Skeletal muscle satellite cell (primary cell): ENCODE measurements around the gene PCBD1.
A peak's percentile ranks its signal among the peaks of the same experiment; 100 is the strongest.

ENCODE experiments used
- H3K27me3 ChIP-seq: 2 replicates; pipeline ENCODE4 v1.7.0; 2013; ENCODE audit warnings: low read length; ENCODE audit not compliant: control insufficient read depth, insufficient read depth
- H3K36me3 ChIP-seq: 2 replicates; pipeline ENCODE4 v1.7.0; 2013; ENCODE audit warnings: mild to moderate bottlenecking, control low read depth, low read length; ENCODE audit not compliant: insufficient read depth
- H3K4me1 ChIP-seq: 2 replicates; pipeline ENCODE4 v1.7.0; 2013; ENCODE audit warnings: low read length; ENCODE audit not compliant: control insufficient read depth, insufficient read depth
- H3K4me2 ChIP-seq: 2 replicates; pipeline ENCODE4 v1.7.0; 2013; ENCODE audit warnings: mild to moderate bottlenecking, low read length
- H3K4me3 ChIP-seq: 2 replicates; pipeline ENCODE4 v1.7.0; 2013; ENCODE audit warnings: low read length
- H3K9ac ChIP-seq: 2 replicates; pipeline ENCODE4 v1.7.0; 2013; ENCODE audit warnings: mild to moderate bottlenecking, low read depth, low read length, moderate library complexity
- H3K9me3 ChIP-seq: replicated peaks from 2 replicates; pipeline ENCODE4 v1.7.0; 2013; ENCODE audit warnings: mild to moderate bottlenecking, control low read depth, low read length

The PCBD1 gene

DNA sequence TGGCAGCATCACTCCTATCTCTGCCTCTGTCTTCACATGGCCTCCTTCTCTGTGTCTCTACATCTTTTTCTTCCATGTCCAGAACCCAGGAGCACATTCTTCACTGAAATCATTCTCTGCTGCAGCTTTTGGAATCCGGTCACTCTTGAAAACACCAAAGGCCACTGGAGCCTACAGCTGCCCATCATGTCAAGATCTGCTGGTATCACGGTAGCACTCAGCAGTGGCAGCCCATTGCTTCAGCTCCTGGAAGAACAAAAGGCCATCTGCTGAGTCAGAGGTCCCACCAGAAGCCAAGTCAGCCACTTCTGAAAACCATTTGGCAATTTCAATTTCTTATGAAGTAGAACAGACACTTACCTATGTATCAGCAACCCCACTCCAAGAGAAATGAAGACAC is 6.1 kb upstream of the PCBD1 start:
- no peak overlapping the region for H3K9ac ChIP-seq
- no peaks in the 10 kb centered on the region for H3K9me3 ChIP-seq
- H3K4me1 ChIP-seq: peaks cover 14% of the 10 kb centered on the region
- no peaks in the 10 kb centered on the region for H3K36me3 ChIP-seq
- peaks cover 9% of the 10 kb centered on the region for H3K27me3 ChIP-seq
- no peak overlapping the region for H3K4me3 ChIP-seq
- H3K4me2 ChIP-seq: no peak overlapping the region

- no peak overlapping the region for H3K4me3 ChIP-seq
- H3K36me3 ChIP-seq: no peaks in the 10 kb centered on the region
- no peaks in the 10 kb centered on the region for H3K9me3 ChIP-seq
- peaks cover 5% of the 10 kb centered on the region for H3K27me3 ChIP-seq
- peaks cover 22% of the 10 kb centered on the region for H3K4me1 ChIP-seq
- H3K9ac ChIP-seq: no peak overlapping the region
- H3K4me2 ChIP-seq: no peak overlapping the region
These were observed 5.1 kb upstream of the PCBD1 start for GRCh38 chr10:70893227-70894006.

GRCh38 chr10:70892631-70893030 is 4.3 kb upstream of the PCBD1 start:
- H3K36me3 ChIP-seq: no peaks in the 10 kb centered on the region
- no peak overlapping the region for H3K4me2 ChIP-seq
- peaks cover 5% of the 10 kb centered on the region for H3K27me3 ChIP-seq
- H3K4me3 ChIP-seq: no peak overlapping the region
- H3K9me3 ChIP-seq: no peaks in the 10 kb centered on the region
- H3K4me1 ChIP-seq: peaks cover 22% of the 10 kb centered on the region
- no peak overlapping the region for H3K9ac ChIP-seq

DNA sequence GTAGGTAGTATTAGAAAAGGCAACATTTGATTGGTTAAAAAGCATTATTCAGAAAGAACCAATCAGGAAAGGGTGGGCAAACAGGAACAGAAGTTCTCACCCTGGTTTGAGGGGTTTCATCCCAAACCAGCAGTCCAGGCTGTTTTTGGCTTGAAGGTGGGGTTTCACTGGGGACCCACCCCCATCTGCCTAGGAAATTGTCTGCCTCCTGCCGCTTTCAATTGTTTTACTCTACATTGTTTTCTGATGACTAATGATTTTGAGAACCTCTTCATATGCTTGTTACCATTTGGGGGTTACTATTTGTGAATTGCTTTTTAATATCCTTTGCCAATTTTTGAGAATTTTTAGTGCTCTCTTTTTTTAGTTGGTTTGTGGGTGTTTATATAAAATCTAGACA is 3.3 kb upstream of the PCBD1 start:
- Histone ChIP-seq H3K27me3 (peaks cover 5% of the 10 kb centered on the region), H3K9me3 (no peaks in the 10 kb centered on the region), H3K4me1 (peaks cover 25% of the 10 kb centered on the region), H3K4me2 (no peak overlapping the region), H3K4me3 (no peak overlapping the region), H3K9ac (no peak overlapping the region), H3K36me3 (no peaks in the 10 kb centered on the region)

GRCh38 chr10:70890917-70891431 is 2.6 kb upstream of the PCBD1 start:
- no peaks in the 10 kb centered on the region for H3K9me3 ChIP-seq
- H3K4me3 ChIP-seq: no peak overlapping the region
- peaks cover 4% of the 10 kb centered on the region for H3K27me3 ChIP-seq
- H3K4me1 ChIP-seq: peaks cover 25% of the 10 kb centered on the region
- no peak overlapping the region for H3K9ac ChIP-seq
- H3K36me3 ChIP-seq: no peaks in the 10 kb centered on the region
- no peak overlapping the region for H3K4me2 ChIP-seq

GRCh38 chr10:70889291-70889690 is 926 bp upstream of the PCBD1 start:
- H3K4me3 ChIP-seq: no peak overlapping the region
- no peaks in the 10 kb centered on the region for H3K27me3 ChIP-seq
- H3K4me1 ChIP-seq: peaks cover 25% of the 10 kb centered on the region
- H3K36me3 ChIP-seq: no peaks in the 10 kb centered on the region
- no peak overlapping the region for H3K4me2 ChIP-seq
- H3K9ac ChIP-seq: no peak overlapping the region
- H3K9me3 ChIP-seq: no peaks in the 10 kb centered on the region

- H3K4me2 ChIP-seq: peak overlapping the region; percentile 90
- H3K4me3 ChIP-seq: peak overlapping the region; percentile 70
- no peaks in the 10 kb centered on the region for H3K9me3 ChIP-seq
- H3K36me3 ChIP-seq: no peaks in the 10 kb centered on the region
- peak overlapping the region; percentile 60 for H3K9ac ChIP-seq
- H3K4me1 ChIP-seq: peaks cover 23% of the 10 kb centered on the region
- H3K27me3 ChIP-seq: no peaks in the 10 kb centered on the region
These were observed 1.3 kb downstream of the PCBD1 start for GRCh38 chr10:70886921-70887665.

GRCh38 chr10:70885931-70886903 is 2.1 kb downstream of the PCBD1 start:
- peaks cover 15% of the 10 kb centered on the region for H3K4me1 ChIP-seq
- no peaks in the 10 kb centered on the region for H3K27me3 ChIP-seq
- no peak overlapping the region for H3K9ac ChIP-seq
- peaks cover 7% of the 10 kb centered on the region for H3K36me3 ChIP-seq
- no peak overlapping the region for H3K4me2 ChIP-seq
- no peaks in the 10 kb centered on the region for H3K9me3 ChIP-seq
- no peak overlapping the region for H3K4me3 ChIP-seq

DNA sequence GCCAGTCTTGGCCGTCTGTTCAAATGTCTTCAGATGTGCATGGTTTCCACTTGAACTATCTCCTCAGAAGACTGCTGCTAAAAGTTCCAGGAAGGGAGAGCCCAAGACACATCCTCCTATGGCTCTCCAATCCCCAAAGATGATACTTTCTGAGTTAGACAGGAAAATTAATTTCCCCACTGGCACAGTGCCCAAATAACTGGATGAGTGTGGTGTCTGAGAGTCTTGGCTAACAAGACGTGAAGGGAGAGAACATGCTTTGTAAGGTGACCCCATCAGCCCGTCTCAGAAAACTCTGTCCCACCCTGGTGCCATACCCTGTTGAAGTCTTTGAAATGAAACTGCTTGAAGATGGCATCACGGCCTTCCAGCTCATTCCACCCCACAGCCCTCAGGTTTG is 2.9 kb downstream of the PCBD1 start:
- Histone ChIP-seq H3K4me1 (peaks cover 11% of the 10 kb centered on the region), H3K4me3 (no peak overlapping the region), H3K9me3 (no peaks in the 10 kb centered on the region), H3K27me3 (no peaks in the 10 kb centered on the region), H3K36me3 (peaks cover 11% of the 10 kb centered on the region), H3K9ac (no peak overlapping the region), H3K4me2 (no peak overlapping the region)

DNA sequence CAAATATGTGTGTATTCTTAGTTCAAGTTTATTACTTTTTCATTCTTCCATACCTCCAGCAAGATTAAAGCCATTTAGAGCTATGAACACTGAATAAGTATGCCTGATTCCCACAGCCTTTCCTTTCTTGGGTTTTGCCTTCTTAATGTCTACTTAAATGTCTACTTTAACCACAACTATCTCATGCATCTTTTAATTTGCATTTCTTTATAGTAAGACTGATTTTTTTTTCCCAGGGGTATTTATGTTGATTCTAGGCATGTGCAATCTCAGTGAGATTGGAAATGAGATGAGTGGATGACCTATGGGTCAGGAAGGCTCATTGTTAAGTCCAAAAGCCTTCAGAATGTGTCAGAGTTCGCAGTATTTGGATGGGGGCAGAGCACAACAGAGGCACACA is 3.6 kb downstream of the PCBD1 start:
- Histone ChIP-seq H3K4me3 (no peak overlapping the region), H3K4me1 (peaks cover 11% of the 10 kb centered on the region), H3K9ac (no peak overlapping the region), H3K4me2 (no peak overlapping the region), H3K9me3 (no peaks in the 10 kb centered on the region), H3K27me3 (no peaks in the 10 kb centered on the region), H3K36me3 (peaks cover 12% of the 10 kb centered on the region)

DNA sequence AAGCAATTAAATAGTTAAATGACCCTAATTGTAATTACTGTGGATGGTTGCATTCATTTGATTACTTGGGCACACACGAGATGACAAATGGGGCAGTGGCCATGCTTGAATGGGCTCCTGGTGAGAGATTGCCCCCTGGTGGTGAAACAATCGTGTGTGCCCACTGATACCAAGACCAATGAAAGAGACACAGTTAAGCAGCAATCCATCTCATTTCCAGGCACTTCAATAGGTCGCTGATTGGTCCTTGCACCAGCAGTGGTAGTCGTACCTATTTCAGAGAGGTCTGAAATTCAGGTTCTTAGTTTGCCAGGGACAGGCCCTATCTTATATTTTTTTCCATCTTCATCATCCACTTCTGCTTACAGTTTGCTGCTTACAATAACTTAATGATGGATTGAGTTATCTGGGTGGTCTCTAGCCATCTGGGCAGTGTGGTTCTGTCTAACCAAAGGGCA is 8.3 kb downstream of the PCBD1 start:
- Histone ChIP-seq H3K4me1 (no peaks in the 10 kb centered on the region), H3K36me3 (peaks cover 36% of the 10 kb centered on the region), H3K27me3 (no peaks in the 10 kb centered on the region), H3K4me2 (no peak overlapping the region), H3K9me3 (no peaks in the 10 kb centered on the region), H3K4me3 (no peak overlapping the region), H3K9ac (no peak overlapping the region)
